HEK293 (cell line): ENCODE measurements around the gene MAGI1.
A peak's percentile ranks its signal among the peaks of the same experiment; 100 is the strongest.

ENCODE experiments used
- CTCF ChIA-PET: fragments of 350-600 bp; formaldehyde crosslinking; extraction: SDS; loops from one replicate; lab custom pipeline; 2021; ENCODE audit warnings: antibody characterized with exemption; lab: Yijun Ruan, JAX
- POLR2A ChIA-PET: fragments of 300-600 bp; formaldehyde crosslinking; extraction: SDS; loops from one replicate; lab custom pipeline; 2020; ENCODE audit warnings: antibody characterized with exemption, inconsistent platforms; lab: Yijun Ruan, JAX
- H3K27ac ChIP-seq: fragments of 200-500 bp; sonication (Bioruptor generic); 2 replicates; pipeline ENCODE4 v1.5.1; 2014; ENCODE audit warnings: low read depth, low read length, control low read depth, inconsistent platforms; ENCODE audit errors: extremely low read depth
- H3K36me3 ChIP-seq, 2 experiments: fragments of 200-500 bp in 1 of 2; sonication (Bioruptor generic) in 1 of 2; 1 replicate in 1 of 2; 2 replicates in 1 of 2; pipeline ENCODE4 v1.5.1; 2014 to 2017; ENCODE audit warnings: inconsistent platforms in 2 of 2, low read length in 2 of 2; ENCODE audit not compliant: control insufficient read depth in 2 of 2, insufficient read depth in 1 of 2
- H3K4me1 ChIP-seq: fragments of 200-500 bp; sonication (Bioruptor generic); 2 replicates; pipeline ENCODE4 v1.5.1; 2014; ENCODE audit warnings: mild to moderate bottlenecking, low read length, inconsistent platforms; ENCODE audit not compliant: control insufficient read depth, insufficient read depth
- H3K4me3 ChIP-seq: 2 replicates; pipeline ENCODE4 v1.5.1; 2011; ENCODE audit warnings: low read depth, mild to moderate bottlenecking, control low read depth, low read length, moderate library complexity
- H3K9me3 ChIP-seq: fragments of 200-500 bp; sonication (Bioruptor generic); 2 replicates; pipeline ENCODE4 v1.5.1; 2014; ENCODE audit warnings: low read depth, low read length, inconsistent platforms; ENCODE audit not compliant: control insufficient read depth, insufficient read depth
- BCL11A ChIP-seq: fragments of 450-650 bp; formaldehyde crosslinking; IDR thresholded peaks from 2 replicates; pipeline ENCODE4 v1.5.1; 2016; ENCODE audit warnings: low read depth, missing biosample characterization, missing genetic modification characterization
- KLF16 ChIP-seq: fragments of 450-650 bp; formaldehyde crosslinking; IDR thresholded peaks from 2 replicates; pipeline ENCODE4 v1.5.1; 2017; ENCODE audit warnings: missing biosample characterization, missing genetic modification characterization
- SCRT1 ChIP-seq: fragments of 450-650 bp; formaldehyde crosslinking; IDR thresholded peaks from 2 replicates; pipeline ENCODE4 v1.5.1; 2016; ENCODE audit warnings: missing biosample characterization, missing genetic modification characterization, borderline replicate concordance
- SP2 ChIP-seq: fragments of 450-650 bp; formaldehyde crosslinking; IDR thresholded peaks from 2 replicates; pipeline ENCODE4 v1.5.1; 2016; ENCODE audit warnings: missing biosample characterization, missing genetic modification characterization
- WT1 ChIP-seq: fragments of 450-650 bp; formaldehyde crosslinking; IDR thresholded peaks from 2 replicates; pipeline ENCODE4 v1.5.1; 2016; ENCODE audit warnings: missing biosample characterization, missing genetic modification characterization
- ZBTB48 ChIP-seq: fragments of 450-650 bp; formaldehyde crosslinking; IDR thresholded peaks from 2 replicates; pipeline ENCODE4 v1.5.1; 2016; ENCODE audit warnings: missing biosample characterization, missing genetic modification characterization
- ZBTB8A ChIP-seq: fragments of 450-650 bp; formaldehyde crosslinking; IDR thresholded peaks from 2 replicates; pipeline ENCODE4 v1.5.1; 2016; ENCODE audit warnings: missing biosample characterization, missing genetic modification characterization
- ZIC2 ChIP-seq: fragments of 450-650 bp; formaldehyde crosslinking; IDR thresholded peaks from 2 replicates; pipeline ENCODE4 v1.5.1; 2016; ENCODE audit warnings: missing biosample characterization, missing genetic modification characterization
- ZNF112 ChIP-seq: fragments of 450-650 bp; formaldehyde crosslinking; IDR thresholded peaks from 2 replicates; pipeline ENCODE4 v1.5.0; 2017; ENCODE audit warnings: missing biosample characterization, missing genetic modification characterization
- ZNF155 ChIP-seq: fragments of 450-650 bp; formaldehyde crosslinking; IDR thresholded peaks from 2 replicates; pipeline ENCODE4 v1.5.1; 2016; ENCODE audit warnings: missing biosample characterization, missing genetic modification characterization
- ZNF24 ChIP-seq: fragments of 450-650 bp; formaldehyde crosslinking; IDR thresholded peaks from 2 replicates; pipeline ENCODE4 v1.5.1; 2016; ENCODE audit warnings: missing biosample characterization, missing genetic modification characterization
- ZNF324 ChIP-seq: fragments of 450-650 bp; formaldehyde crosslinking; IDR thresholded peaks from 2 replicates; pipeline ENCODE4 v1.5.1; 2016; ENCODE audit warnings: missing biosample characterization, missing genetic modification characterization
- ZNF404 ChIP-seq: fragments of 450-650 bp; formaldehyde crosslinking; IDR thresholded peaks from 2 replicates; pipeline ENCODE4 v1.5.1; 2017; ENCODE audit warnings: missing biosample characterization, missing genetic modification characterization
- ZNF514 ChIP-seq: fragments of 450-650 bp; formaldehyde crosslinking; IDR thresholded peaks from 2 replicates; pipeline ENCODE4 v1.5.1; 2016; ENCODE audit warnings: missing biosample characterization, missing genetic modification characterization
- ZNF548 ChIP-seq: fragments of 450-650 bp; formaldehyde crosslinking; IDR thresholded peaks from 2 replicates; pipeline ENCODE4 v1.5.1; 2016; ENCODE audit warnings: missing biosample characterization, missing genetic modification characterization
- ZNF776 ChIP-seq: fragments of 450-650 bp; formaldehyde crosslinking; IDR thresholded peaks from 2 replicates; pipeline ENCODE4 v1.5.0; 2017; ENCODE audit warnings: missing biosample characterization, missing genetic modification characterization, borderline replicate concordance
- TF ChIP-seq, protein P1 (sequence below): fragments of 450-650 bp; formaldehyde crosslinking; IDR thresholded peaks from 2 replicates; pipeline ENCODE4 v1.5.1; 2016; ENCODE audit warnings: missing biosample characterization, missing genetic modification characterization
- TF ChIP-seq, protein P2 (sequence below): fragments of 450-650 bp; formaldehyde crosslinking; IDR thresholded peaks from 2 replicates; pipeline ENCODE4 v1.5.1; 2016; ENCODE audit warnings: missing biosample characterization, missing genetic modification characterization, borderline replicate concordance
- TF ChIP-seq, protein P3 (sequence below): fragments of 450-650 bp; formaldehyde crosslinking; IDR thresholded peaks from 2 replicates; pipeline ENCODE4 v1.5.1; 2016; ENCODE audit warnings: missing biosample characterization, missing genetic modification characterization
- TF ChIP-seq, protein P4 (sequence below): fragments of 450-650 bp; formaldehyde crosslinking; IDR thresholded peaks from 2 replicates; pipeline ENCODE4 v1.5.1; 2016; ENCODE audit warnings: missing biosample characterization, missing genetic modification characterization
- TF ChIP-seq, protein P5 (sequence below): fragments of 450-650 bp; formaldehyde crosslinking; IDR thresholded peaks from 2 replicates; pipeline ENCODE4 v1.5.1; 2016; ENCODE audit warnings: missing biosample characterization, missing genetic modification characterization
- TF ChIP-seq, protein P6 (sequence below): fragments of 450-650 bp; formaldehyde crosslinking; IDR thresholded peaks from 2 replicates; pipeline ENCODE4 v1.5.1; 2017; ENCODE audit warnings: missing biosample characterization, missing genetic modification characterization

MAGI1 gene

DNA sequence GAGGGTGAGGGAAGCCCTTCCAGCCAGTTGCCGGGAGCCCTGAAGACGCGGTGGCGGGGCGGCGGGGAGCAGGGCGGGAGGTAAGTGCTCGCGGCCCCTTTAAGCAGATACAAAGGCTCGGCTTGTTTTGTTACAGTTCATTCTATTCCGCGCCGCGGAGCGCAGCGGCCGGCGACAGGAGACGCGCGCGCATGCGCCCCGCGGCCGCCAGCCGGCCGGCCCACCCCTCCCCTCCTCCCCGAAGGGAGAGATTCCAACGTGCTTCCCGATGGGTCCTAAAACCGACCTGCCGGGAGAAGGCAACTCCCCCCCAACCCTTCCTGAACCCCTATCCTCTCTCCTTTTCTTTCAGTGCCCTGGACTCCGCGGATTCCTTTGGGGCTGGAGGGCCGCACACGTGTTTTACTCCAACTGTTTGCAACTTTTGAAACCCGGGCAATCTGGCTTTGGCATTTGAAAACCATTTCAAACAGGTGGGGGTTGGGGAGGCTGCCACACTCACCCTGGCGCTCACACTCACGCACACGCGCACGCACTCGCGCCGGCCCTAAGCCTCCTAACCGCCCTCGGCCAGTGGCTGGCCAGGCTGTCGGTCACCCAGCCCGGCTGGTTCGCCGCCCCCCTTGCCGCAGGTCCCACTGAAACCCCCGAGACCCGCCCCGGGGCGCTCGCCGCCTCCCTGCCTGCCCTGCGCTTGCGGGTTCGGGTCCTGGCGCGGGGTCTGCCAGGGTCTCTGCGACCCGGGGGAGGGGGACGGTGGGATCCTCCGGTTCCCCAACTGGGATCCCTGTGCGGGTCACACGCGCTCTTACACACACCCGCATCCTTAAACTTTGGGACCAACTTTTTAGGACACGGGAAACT is at the start of gene MAGI1 (continued):
- TF ChIP-seq BCL11A (no peak), ZNF155 (tag by site-specific recombination) (no peak), SCRT1 (tag by site-specific recombination) (peak; percentile 97), ZBTB8A (tag by site-specific recombination) (no peak; the same call in 1 of the 2 replicates), ZNF514 (tag by site-specific recombination) (no peak), SP2 (peak; percentile 76), ZNF776 (tag by site-specific recombination) (no peak), ZNF548 (tag by site-specific recombination) (no peak), ZIC2 (tag by site-specific recombination) (no peak), ZNF24 (tag by site-specific recombination) (peak; percentile 37; the same call in 1 of the 2 replicates), ZNF112 (tag by site-specific recombination) (no peak), ZNF324 (tag by site-specific recombination) (peak; percentile 61)
- TF ChIP-seq, protein P1, sequence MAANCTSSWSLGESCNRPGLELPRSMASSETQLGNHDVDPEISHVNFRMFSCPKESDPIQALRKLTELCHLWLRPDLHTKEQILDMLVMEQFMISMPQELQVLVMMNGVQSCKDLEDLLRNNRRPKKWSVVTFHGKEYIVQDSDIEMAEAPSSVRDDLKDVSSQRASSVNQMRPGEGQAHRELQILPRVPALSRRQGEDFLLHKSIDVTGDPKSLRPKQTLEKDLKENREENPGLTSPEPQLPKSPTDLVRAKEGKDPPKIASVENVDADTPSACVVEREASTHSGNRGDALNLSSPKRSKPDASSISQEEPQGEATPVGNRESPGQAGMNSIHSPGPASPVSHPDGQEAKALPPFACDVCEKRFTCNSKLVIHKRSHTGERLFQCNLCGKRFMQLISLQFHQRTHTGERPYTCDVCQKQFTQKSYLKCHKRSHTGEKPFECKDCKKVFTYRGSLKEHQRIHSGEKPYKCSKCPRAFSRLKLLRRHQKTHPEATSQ (tag by site-specific recombination) = no peak
- TF ChIP-seq, protein P2, sequence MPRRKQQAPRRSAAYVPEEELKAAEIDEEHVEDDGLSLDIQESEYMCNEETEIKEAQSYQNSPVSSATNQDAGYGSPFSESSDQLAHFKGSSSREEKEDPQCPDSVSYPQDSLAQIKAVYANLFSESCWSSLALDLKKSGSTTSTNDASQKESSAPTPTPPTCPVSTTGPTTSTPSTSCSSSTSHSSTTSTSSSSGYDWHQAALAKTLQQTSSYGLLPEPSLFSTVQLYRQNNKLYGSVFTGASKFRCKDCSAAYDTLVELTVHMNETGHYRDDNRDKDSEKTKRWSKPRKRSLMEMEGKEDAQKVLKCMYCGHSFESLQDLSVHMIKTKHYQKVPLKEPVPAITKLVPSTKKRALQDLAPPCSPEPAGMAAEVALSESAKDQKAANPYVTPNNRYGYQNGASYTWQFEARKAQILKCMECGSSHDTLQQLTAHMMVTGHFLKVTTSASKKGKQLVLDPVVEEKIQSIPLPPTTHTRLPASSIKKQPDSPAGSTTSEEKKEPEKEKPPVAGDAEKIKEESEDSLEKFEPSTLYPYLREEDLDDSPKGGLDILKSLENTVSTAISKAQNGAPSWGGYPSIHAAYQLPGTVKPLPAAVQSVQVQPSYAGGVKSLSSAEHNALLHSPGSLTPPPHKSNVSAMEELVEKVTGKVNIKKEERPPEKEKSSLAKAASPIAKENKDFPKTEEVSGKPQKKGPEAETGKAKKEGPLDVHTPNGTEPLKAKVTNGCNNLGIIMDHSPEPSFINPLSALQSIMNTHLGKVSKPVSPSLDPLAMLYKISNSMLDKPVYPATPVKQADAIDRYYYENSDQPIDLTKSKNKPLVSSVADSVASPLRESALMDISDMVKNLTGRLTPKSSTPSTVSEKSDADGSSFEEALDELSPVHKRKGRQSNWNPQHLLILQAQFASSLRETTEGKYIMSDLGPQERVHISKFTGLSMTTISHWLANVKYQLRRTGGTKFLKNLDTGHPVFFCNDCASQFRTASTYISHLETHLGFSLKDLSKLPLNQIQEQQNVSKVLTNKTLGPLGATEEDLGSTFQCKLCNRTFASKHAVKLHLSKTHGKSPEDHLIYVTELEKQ (tag by site-specific recombination) = no peak
- TF ChIP-seq, protein P3, sequence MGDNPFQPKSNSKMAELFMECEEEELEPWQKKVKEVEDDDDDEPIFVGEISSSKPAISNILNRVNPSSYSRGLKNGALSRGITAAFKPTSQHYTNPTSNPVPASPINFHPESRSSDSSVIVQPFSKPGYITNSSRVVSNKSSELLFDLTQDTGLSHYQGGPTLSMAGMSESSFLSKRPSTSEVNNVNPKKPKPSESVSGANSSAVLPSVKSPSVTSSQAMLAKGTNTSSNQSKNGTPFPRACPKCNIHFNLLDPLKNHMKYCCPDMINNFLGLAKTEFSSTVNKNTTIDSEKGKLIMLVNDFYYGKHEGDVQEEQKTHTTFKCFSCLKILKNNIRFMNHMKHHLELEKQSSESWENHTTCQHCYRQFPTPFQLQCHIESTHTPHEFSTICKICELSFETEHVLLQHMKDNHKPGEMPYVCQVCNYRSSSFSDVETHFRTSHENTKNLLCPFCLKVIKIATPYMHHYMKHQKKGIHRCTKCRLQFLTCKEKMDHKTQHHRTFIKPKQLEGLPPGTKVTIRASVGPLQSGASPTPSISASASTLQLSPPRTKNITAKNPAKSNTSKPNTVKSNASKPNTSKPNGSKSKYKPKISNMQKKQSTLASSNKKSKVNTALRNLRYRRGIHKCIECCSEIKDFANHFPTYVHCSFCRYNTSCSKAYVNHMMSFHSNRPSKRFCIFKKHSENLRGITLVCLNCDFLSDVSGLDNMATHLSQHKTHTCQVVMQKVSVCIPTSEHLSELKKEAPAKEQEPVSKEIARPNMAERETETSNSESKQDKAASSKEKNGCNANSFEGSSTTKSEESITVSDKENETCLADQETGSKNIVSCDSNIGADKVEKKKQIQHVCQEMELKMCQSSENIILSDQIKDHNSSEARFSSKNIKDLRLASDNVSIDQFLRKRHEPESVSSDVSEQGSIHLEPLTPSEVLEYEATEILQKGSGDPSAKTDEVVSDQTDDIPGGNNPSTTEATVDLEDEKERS (tag by site-specific recombination) = no peak
- TF ChIP-seq, protein P4, sequence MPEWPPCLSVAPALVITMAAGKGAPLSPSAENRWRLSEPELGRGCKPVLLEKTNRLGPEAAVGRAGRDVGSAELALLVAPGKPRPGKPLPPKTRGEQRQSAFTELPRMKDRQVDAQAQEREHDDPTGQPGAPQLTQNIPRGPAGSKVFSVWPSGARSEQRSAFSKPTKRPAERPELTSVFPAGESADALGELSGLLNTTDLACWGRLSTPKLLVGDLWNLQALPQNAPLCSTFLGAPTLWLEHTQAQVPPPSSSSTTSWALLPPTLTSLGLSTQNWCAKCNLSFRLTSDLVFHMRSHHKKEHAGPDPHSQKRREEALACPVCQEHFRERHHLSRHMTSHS (tag by site-specific recombination) = no peak

DNA sequence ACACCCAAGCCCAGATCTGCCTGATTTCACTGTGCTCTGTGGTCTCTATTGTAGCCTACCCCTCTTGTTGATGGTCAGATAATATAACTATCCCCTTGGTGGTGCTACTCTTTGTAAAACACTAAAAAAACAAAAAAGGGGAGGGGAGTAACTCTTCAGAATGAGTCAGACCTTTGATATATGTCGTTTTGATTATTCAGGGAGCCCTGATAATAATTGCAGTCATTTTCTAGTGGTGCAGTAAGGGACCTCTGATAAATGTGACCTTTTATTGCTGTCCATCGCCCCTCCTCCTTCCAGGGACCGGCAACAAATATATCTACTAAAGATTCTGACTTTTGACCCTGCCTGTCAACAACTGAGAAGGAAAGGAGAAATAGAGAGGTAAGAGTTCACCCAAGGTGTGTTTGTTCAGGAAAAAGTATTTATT is 45.1 kb upstream of the MAGI1 start:
- ChIA-PET CTCF (no interaction called here), POLR2A (no interaction called here)
- no peaks in the 10 kb centered on the region for H3K9me3 ChIP-seq
- no peak overlapping the region for H3K27ac ChIP-seq
- TF ChIP-seq WT1 (tag by site-specific recombination) (0 out of 2 replicates have a peak, but pooled peaks have one; percentile 13), ZBTB48 (tag by site-specific recombination) (peak; percentile 57; the same call in 1 of the 2 replicates), KLF16 (tag by site-specific recombination) (no peak), ZNF404 (no peak)
- TF ChIP-seq, protein P5, sequence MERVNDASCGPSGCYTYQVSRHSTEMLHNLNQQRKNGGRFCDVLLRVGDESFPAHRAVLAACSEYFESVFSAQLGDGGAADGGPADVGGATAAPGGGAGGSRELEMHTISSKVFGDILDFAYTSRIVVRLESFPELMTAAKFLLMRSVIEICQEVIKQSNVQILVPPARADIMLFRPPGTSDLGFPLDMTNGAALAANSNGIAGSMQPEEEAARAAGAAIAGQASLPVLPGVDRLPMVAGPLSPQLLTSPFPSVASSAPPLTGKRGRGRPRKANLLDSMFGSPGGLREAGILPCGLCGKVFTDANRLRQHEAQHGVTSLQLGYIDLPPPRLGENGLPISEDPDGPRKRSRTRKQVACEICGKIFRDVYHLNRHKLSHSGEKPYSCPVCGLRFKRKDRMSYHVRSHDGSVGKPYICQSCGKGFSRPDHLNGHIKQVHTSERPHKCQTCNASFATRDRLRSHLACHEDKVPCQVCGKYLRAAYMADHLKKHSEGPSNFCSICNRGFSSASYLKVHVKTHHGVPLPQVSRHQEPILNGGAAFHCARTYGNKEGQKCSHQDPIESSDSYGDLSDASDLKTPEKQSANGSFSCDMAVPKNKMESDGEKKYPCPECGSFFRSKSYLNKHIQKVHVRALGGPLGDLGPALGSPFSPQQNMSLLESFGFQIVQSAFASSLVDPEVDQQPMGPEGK (tag by site-specific recombination) = no peak
- TF ChIP-seq, protein P6, sequence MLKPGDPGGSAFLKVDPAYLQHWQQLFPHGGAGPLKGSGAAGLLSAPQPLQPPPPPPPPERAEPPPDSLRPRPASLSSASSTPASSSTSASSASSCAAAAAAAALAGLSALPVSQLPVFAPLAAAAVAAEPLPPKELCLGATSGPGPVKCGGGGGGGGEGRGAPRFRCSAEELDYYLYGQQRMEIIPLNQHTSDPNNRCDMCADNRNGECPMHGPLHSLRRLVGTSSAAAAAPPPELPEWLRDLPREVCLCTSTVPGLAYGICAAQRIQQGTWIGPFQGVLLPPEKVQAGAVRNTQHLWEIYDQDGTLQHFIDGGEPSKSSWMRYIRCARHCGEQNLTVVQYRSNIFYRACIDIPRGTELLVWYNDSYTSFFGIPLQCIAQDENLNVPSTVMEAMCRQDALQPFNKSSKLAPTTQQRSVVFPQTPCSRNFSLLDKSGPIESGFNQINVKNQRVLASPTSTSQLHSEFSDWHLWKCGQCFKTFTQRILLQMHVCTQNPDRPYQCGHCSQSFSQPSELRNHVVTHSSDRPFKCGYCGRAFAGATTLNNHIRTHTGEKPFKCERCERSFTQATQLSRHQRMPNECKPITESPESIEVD (tag by site-specific recombination) = peak; percentile 43; the same call in 1 of the 2 replicates
- H3K36me3 ChIP-seq = no peaks in the 10 kb centered on the region
- H3K4me3 ChIP-seq = no peak overlapping the region
- H3K4me1 ChIP-seq = no peaks in the 10 kb centered on the region
